ENCODE results near the gene LILRB1. TPM values are rescaled to one million over a fixed set of nuclear protein-coding genes. Genes with fewer than 3 reads are reported as not detected.
"Not testable (repeated sequence)": the region's sequence is repeated elsewhere in the genome, so short reads cannot be mapped to it uniquely, and the experiment has no call there.

Gene LILRB1
- polyA plus RNA-seq (ENCODE audit: insufficient read length in 4 of 4), result 1 to 10 TPM in 1 of 4 donors, under 1 TPM in 3; 0.86 to 1.6 (median 0.96) TPM

DNA sequence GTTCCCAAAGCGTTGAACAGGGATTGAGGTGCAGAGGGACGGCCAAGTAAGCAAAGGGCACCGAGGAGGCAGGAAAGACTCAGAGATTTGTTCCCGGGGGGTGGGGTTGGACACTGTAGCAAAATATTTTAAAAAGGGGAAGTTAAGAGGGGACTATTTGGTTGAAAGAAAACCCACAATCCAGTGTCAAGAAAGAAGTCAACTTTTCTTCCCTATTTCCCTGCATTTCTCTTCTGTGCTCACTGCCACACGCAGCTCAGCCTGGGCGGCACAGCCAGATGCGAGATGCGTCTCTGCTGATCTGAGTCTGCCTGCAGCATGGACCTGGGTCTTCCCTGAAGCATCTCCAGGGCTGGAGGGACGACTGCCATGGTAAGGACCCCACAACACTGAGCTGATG is at the start of gene LILRB1:
Gene LILRB1 (plus strand): TSS at position 223 of the 400 bp plus-strand sequence. CDS start 590 bp downstream, outside the sequence.
- not testable (repeated sequence) for DNase-seq (ENCODE audit: low read depth in 4 of 4, low spot score in 3 of 4)

GRCh38 chr19:54586397-54586796 is 43.9 kb upstream of the LILRB1 start:
- no peak for DNase-seq (ENCODE audit: low read depth in 4 of 4, low spot score in 3 of 4)

GRCh38 chr19:54587026-54587425 is 43.3 kb upstream of the LILRB1 start:
- no peak for DNase-seq (ENCODE audit: low read depth in 4 of 4, low spot score in 3 of 4)

- not testable (repeated sequence) for DNase-seq (ENCODE audit: low read depth in 4 of 4, low spot score in 3 of 4)
These were observed 36.8 kb upstream of the LILRB1 start, which contains the start of gene LILRA1 for GRCh38 chr19:54593445-54593844. TSS of gene LILRA1 (plus strand) at chr19:54593632. CDS start at chr19:54594245, 613 bp downstream.

DNA sequence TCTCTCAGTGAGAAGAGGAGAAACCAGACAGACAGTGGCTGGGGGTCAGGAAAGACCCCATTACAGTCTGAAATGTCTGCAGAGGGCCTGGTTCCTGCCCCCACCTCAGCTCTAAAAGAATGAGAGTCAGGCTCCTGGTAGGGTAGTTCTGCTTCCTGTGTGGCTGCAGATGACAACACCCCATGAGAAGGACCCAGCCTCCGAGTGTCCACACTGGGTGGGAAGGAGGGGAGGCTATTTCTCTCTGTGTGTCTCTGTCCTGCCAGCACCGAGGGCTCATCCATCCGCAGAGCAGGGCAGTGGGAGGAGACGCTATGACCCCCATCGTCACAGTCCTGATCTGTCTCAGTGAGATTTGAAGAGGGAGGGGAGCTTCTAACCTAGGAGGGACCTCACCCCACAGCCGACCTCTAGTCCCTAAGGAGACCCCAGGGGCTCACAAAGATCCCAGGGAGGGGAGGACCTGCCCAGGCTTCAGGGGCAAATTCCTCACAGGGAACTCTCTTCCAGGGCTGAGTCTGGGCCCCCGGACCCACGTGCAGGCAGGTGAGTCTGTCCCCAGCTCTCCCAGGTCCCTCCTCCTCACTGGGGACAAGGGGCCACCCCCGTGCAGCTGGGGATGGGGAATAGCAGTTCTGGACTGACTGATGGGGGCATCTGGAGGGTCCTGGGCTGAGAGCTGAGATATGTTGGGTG is 36.2 kb upstream of the LILRB1 start:
- DNase-seq (ENCODE audit: low read depth in 4 of 4, low spot score in 3 of 4), result not testable (repeated sequence)

- DNase-seq (ENCODE audit: low read depth in 4 of 4, low spot score in 3 of 4), result no peak
These were observed 35.5 kb upstream of the LILRB1 start for GRCh38 chr19:54594737-54595136.

DNA sequence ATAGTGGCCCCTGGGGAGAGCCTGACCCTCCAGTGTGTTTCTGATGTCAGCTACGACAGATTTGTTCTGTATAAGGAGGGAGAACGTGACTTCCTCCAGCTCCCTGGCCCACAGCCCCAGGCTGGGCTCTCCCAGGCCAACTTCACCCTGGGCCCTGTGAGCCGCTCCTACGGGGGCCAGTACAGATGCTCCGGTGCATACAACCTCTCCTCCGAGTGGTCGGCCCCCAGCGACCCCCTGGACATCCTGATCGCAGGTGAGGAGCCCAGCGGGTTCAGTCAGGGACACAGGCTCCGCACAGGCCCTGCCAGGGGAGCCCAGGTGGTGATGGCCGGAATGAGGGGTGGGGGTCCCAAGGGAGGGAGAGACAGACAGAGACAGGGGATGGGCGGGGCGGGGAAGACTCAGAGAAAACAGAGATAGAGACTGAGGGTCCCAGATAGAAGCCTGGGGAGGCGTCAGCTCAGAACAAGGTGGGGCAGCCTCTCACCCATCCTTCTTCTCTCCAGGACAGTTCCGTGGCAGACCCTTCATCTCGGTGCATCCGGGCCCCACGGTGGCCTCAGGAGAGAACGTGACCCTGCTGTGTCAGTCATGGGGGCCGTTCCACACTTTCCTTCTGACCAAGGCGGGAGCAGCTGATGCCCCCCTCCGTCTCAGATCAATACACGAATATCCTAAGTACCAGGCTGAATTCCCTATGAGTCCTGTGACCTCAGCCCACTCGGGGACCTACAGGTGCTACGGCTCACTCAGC is 34.4 kb upstream of the LILRB1 start:
- DNase-seq (ENCODE audit: low read depth in 4 of 4, low spot score in 3 of 4), result not testable (repeated sequence)

GRCh38 chr19:54600212-54600611 is 30.1 kb upstream of the LILRB1 start:
- no peak for DNase-seq (ENCODE audit: low read depth in 4 of 4, low spot score in 3 of 4)

GRCh38 chr19:54606230-54606629 is 24.1 kb upstream of the LILRB1 start:
- DNase-seq (ENCODE audit: low read depth in 4 of 4, low spot score in 3 of 4), result no peak

- DNase-seq (ENCODE audit: low read depth in 4 of 4, low spot score in 3 of 4), result no peak
These were observed 23.1 kb upstream of the LILRB1 start for GRCh38 chr19:54606891-54607784.

GRCh38 chr19:54607785-54608150 is 22.5 kb upstream of the LILRB1 start:
- no peak for DNase-seq (ENCODE audit: low read depth in 4 of 4, low spot score in 3 of 4)

DNA sequence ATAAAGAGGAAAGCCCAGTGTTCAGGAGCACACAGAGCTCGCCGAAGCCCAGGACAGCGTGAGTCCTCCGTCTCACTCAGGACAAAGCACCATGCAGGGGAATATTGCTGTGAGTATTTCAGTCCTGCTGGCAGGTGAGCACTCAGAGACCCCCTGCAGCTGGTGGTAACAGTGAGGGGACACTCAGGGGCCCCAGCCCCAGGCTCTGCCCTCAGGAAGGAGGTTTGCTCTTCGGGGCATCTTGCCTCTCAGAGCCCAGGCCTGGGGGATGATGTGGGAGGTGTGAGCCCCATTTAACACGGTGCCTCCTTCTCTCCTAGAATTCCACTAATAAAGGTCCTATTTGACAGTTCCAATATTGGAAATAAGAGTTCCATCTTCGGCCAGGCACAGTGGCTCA is 22.1 kb upstream of the LILRB1 start:
- DNase-seq (ENCODE audit: low read depth in 4 of 4, low spot score in 3 of 4), result no peak

- DNase-seq (ENCODE audit: low read depth in 4 of 4, low spot score in 3 of 4), result no peak
These were observed 21.5 kb upstream of the LILRB1 start for GRCh38 chr19:54608792-54609191.

- no peak for DNase-seq (ENCODE audit: low read depth in 4 of 4, low spot score in 3 of 4)
These were observed 20.9 kb upstream of the LILRB1 start for GRCh38 chr19:54609356-54609791.

- no peak for DNase-seq (ENCODE audit: low read depth in 4 of 4, low spot score in 3 of 4)
These were observed 17.9 kb upstream of the LILRB1 start for GRCh38 chr19:54612428-54612827.

- DNase-seq (ENCODE audit: low read depth in 4 of 4, low spot score in 3 of 4), result no peak
These were observed 15.6 kb upstream of the LILRB1 start for GRCh38 chr19:54614726-54615125.

- no peak for DNase-seq (ENCODE audit: low read depth in 4 of 4, low spot score in 3 of 4)
These were observed 14.2 kb upstream of the LILRB1 start for GRCh38 chr19:54616057-54616456.

GRCh38 chr19:54616821-54617560 is 13.3 kb upstream of the LILRB1 start:
- DNase-seq (ENCODE audit: low read depth in 4 of 4, low spot score in 3 of 4), result no peak

GRCh38 chr19:54620464-54620863 is 9.8 kb upstream of the LILRB1 start:
- DNase-seq (ENCODE audit: low read depth in 4 of 4, low spot score in 3 of 4), result no peak

GRCh38 chr19:54622431-54622830 is 7.9 kb upstream of the LILRB1 start:
- no peak for DNase-seq (ENCODE audit: low read depth in 4 of 4, low spot score in 3 of 4)
